HepG2 (cell line): ENCODE measurements around the gene GAS2L1. TPM values are rescaled to one million over a fixed set of nuclear protein-coding genes. Genes with fewer than 3 reads are reported as not detected.
A peak's percentile ranks its signal among the peaks of the same experiment; 100 is the strongest.

Experiments used
- CBX5 ChIP-seq: sonication (generic); formaldehyde crosslinking; IDR thresholded peaks from 2 replicates; pipeline ENCODE4 v1.4.0; 2020; ENCODE audit warnings: missing genetic modification reagents, borderline replicate concordance
- ERF ChIP-seq: IDR thresholded peaks from 2 replicates; pipeline ENCODE4 v1.6.1; 2018; ENCODE audit warnings: missing biosample characterization, missing genetic modification reagents
- HCFC1 ChIP-seq: fragments of 150-350 bp; IDR thresholded peaks from 2 replicates; pipeline ENCODE4 v1.6.1; 2014; ENCODE audit warnings: low read depth, low read length
- HOXA9 ChIP-seq: sonication (generic); formaldehyde crosslinking; IDR thresholded peaks from 2 replicates; pipeline ENCODE4 v1.8.1; 2022; ENCODE audit warnings: missing genetic modification reagents, mild to moderate bottlenecking, moderate library complexity, borderline replicate concordance
- IRF1 ChIP-seq: sonication (generic); formaldehyde crosslinking; IDR thresholded peaks from 2 replicates; pipeline ENCODE4 v1.4.0; 2020; ENCODE audit warnings: low read depth, mild to moderate bottlenecking, missing genetic modification reagents
- MLXIP ChIP-seq: sonication (generic); formaldehyde crosslinking; IDR thresholded peaks from 2 replicates; pipeline ENCODE4 v1.9.0; 2021; ENCODE audit warnings: missing genetic modification reagents, borderline replicate concordance
- NONO ChIP-seq, 2 experiments: fragments of 450-650 bp in 1 of 2; sonication (generic) in 1 of 2; formaldehyde crosslinking in 1 of 2; IDR thresholded peaks in 1 of 2; conservative IDR thresholded peaks in 1 of 2; 2 replicates each; pipeline versions ENCODE4 v1.6.1 to v1.8.0; 2017 to 2022; ENCODE audit warnings: mild to moderate bottlenecking in 1 of 2, missing genetic modification reagents in 1 of 2, moderate library complexity in 1 of 2
- PLRG1 ChIP-seq: fragments of 450-650 bp; conservative IDR thresholded peaks from 2 replicates; pipeline ENCODE4 v1.6.1; 2016
- THAP11 ChIP-seq: IDR thresholded peaks from 2 replicates; pipeline ENCODE4 v1.6.1; 2016; ENCODE audit warnings: missing biosample characterization, missing genetic modification reagents
- TSC22D2 ChIP-seq: sonication (generic); formaldehyde crosslinking; IDR thresholded peaks from 2 replicates; pipeline ENCODE4 v1.5.1; 2020; ENCODE audit warnings: missing genetic modification reagents, mild to moderate bottlenecking, borderline replicate concordance
- ZFAT ChIP-seq: sonication (generic); formaldehyde crosslinking; conservative IDR thresholded peaks from 2 replicates; pipeline ENCODE4 v1.8.1; 2023; ENCODE audit warnings: missing genetic modification reagents, inconsistent platforms
- ZFY ChIP-seq: sonication (generic); formaldehyde crosslinking; IDR thresholded peaks from 2 replicates; pipeline ENCODE4 v1.4.0; 2020; ENCODE audit warnings: missing genetic modification reagents
- ZMAT5 ChIP-seq: sonication (generic); formaldehyde crosslinking; IDR thresholded peaks from 2 replicates; pipeline ENCODE4 v1.5.0; 2020; ENCODE audit warnings: mild to moderate bottlenecking, low read depth, missing genetic modification reagents, borderline replicate concordance
- ZNF160 ChIP-seq: sonication (generic); formaldehyde crosslinking; IDR thresholded peaks from 2 replicates; pipeline ENCODE4 v1.8.0; 2022; ENCODE audit warnings: mild to moderate bottlenecking, inconsistent platforms, missing genetic modification reagents
- ZNF281 ChIP-seq: sonication (generic); formaldehyde crosslinking; IDR thresholded peaks from 2 replicates; pipeline ENCODE4 v1.4.0; 2020; ENCODE audit warnings: missing genetic modification reagents, borderline replicate concordance
- ZNF501 ChIP-seq: sonication (generic); formaldehyde crosslinking; IDR thresholded peaks from 2 replicates; pipeline ENCODE4 v1.5.1; 2020; ENCODE audit warnings: mild to moderate bottlenecking, moderate library complexity, missing genetic modification reagents
- ZUFSP ChIP-seq: sonication (generic); formaldehyde crosslinking; IDR thresholded peaks from 2 replicates; pipeline ENCODE4 v1.9.0; 2021; ENCODE audit warnings: missing genetic modification reagents, mild to moderate bottlenecking, borderline replicate concordance
- polyA plus RNA-seq, 8 experiments: library from polyadenylated mRNA; depleted of rRNA in 3 of 8; stranded (reverse) in 7 of 8; unstranded in 1 of 8; fragments of >200 nt; fragmentation: Illumina TruSeq in 4 of 8; extraction: Trizol in 4 of 8; gene quantifications; 2 replicates each; pipeline versions ENCODE4 v1.2.1 to v1.2.3, GENCODE V29; 2011 to 2016; ENCODE audit warnings: low read depth in 4 of 8, missing spikeins in 1 of 8, mixed read lengths in 1 of 8; ENCODE audit not compliant: insufficient read depth in 1 of 8
- total RNA-seq, 5 experiments: library from RNA; depleted of rRNA; stranded (reverse); fragments of >200 nt; fragmentation: Illumina TruSeq; extraction: Trizol; gene quantifications; 2 replicates each; pipeline ENCODE4 v1.2.3, GENCODE V29; 2016; ENCODE audit warnings: low read depth in 1 of 5

GAS2L1 gene
- total and polyA plus RNA-seq, 2 of the 13 experiments (the other 11 are each of a cell fraction or from before 2014, with no cell fraction given): 1.8 to 3.3 TPM

- TF ChIP-seq ZNF281 (CRISPR knock-in tag): no peak
- TF ChIP-seq ZFY (CRISPR knock-in tag): peak; percentile 92
- TF ChIP-seq CBX5 (CRISPR knock-in tag): no peak
- no peak for TF ChIP-seq HCFC1
- 0 out of 2 replicates have a peak, but pooled peaks have one; percentile 76 for TF ChIP-seq HOXA9 (CRISPR knock-in tag)
- no peak for TF ChIP-seq ZNF501
- no peak for TF ChIP-seq ZMAT5 (CRISPR knock-in tag)
- no peak; the same call in 1 of the 2 replicates for TF ChIP-seq TSC22D2
- TF ChIP-seq PLRG1: no peak
- no peak for TF ChIP-seq THAP11 (CRISPR knock-in tag)
- TF ChIP-seq ZUFSP (CRISPR knock-in tag): no peak
- TF ChIP-seq NONO (IDR thresholded peaks at IDR 0.05): no peak
- TF ChIP-seq NONO (CRISPR knock-in tag; conservative IDR thresholded peaks at IDR 0.05): peak; percentile 7
- TF ChIP-seq ZFAT (CRISPR knock-in tag): peak; percentile 76; the same call in 1 of the 2 replicates
- TF ChIP-seq IRF1: no peak
- 0 out of 2 replicates have a peak, but pooled peaks have one; percentile 51 for TF ChIP-seq MLXIP (CRISPR knock-in tag)
- no peak; the same call in 1 of the 2 replicates for TF ChIP-seq ZNF160 (CRISPR knock-in tag)
- no peak; the same call in 1 of the 2 replicates for TF ChIP-seq ERF
Observed at GRCh38 chr22:29268511-29269229, 37.8 kb upstream of the GAS2L1 start (continued).
